DND-41 (cell line): Measurements from ENCODE around the gene AFF3.

Source experiments
- ATAC-seq: fragments of 200-7000 bp; cut with Tn5 transposase; 3 replicates; pipeline ENCODE4 v1.9.1; 2021; ENCODE audit warnings: low read depth; ENCODE audit not compliant: insufficient read depth
- DNase-seq: peaks from one replicate; pipeline ENCODE4 v3.0.0-alpha.2; 2020
- H2AFZ ChIP-seq: 2 replicates; pipeline ENCODE4 v1.6.0; 2012; ENCODE audit warnings: low read depth, low read length
- H3K27ac ChIP-seq: 2 replicates; pipeline ENCODE4 v1.5.1; 2012; ENCODE audit warnings: low read length, inconsistent platforms
- H3K27me3 ChIP-seq: fragments of 200-600 bp; sonication (generic); 2 replicates; pipeline ENCODE4 v1.6.0; 2012; ENCODE audit warnings: low read length, mild to moderate bottlenecking, inconsistent platforms; ENCODE audit not compliant: insufficient read depth, poor library complexity
- H3K36me3 ChIP-seq: 2 replicates; pipeline ENCODE4 v1.5.1; 2012; ENCODE audit warnings: low read length, inconsistent platforms; ENCODE audit not compliant: insufficient read depth
- H3K4me1 ChIP-seq: 2 replicates; pipeline ENCODE4 v1.5.1; 2012; ENCODE audit warnings: mild to moderate bottlenecking, low read length; ENCODE audit not compliant: insufficient read depth
- H3K4me2 ChIP-seq: 2 replicates; pipeline ENCODE4 v1.6.0; 2012; ENCODE audit warnings: mild to moderate bottlenecking, moderate library complexity, low read length, inconsistent platforms; ENCODE audit not compliant: insufficient read depth
- H3K4me3 ChIP-seq, 2 experiments: fragments of 200-600 bp in 1 of 2; shearing (Covaris generic) in 1 of 2; 2 replicates each; pipeline ENCODE4 v1.5.1; 2012 to 2016; ENCODE audit warnings: inconsistent platforms in 2 of 2, low read length in 2 of 2, mild to moderate bottlenecking in 2 of 2, low read depth in 1 of 2, moderate library complexity in 1 of 2
- H3K79me2 ChIP-seq: 2 replicates; pipeline ENCODE4 v1.6.0; 2012; ENCODE audit warnings: low read length, inconsistent platforms; ENCODE audit not compliant: insufficient read depth
- H3K9ac ChIP-seq: 2 replicates; pipeline ENCODE4 v1.6.0; 2012; ENCODE audit warnings: low read depth, mild to moderate bottlenecking, inconsistent platforms, low read length, moderate library complexity
- H3K9me3 ChIP-seq: 2 replicates; pipeline ENCODE4 v1.5.1; 2012; ENCODE audit warnings: low read length, moderate library complexity, mild to moderate bottlenecking, inconsistent platforms; ENCODE audit not compliant: insufficient read depth, severe bottlenecking
- H4K20me1 ChIP-seq: 2 replicates; pipeline ENCODE4 v1.6.0; 2012; ENCODE audit warnings: low read length; ENCODE audit not compliant: insufficient read depth
- EZH2 ChIP-seq: IDR thresholded peaks from 3 replicates; pipeline ENCODE4 v1.6.1; 2012; ENCODE audit warnings: borderline replicate concordance, low read depth, mild to moderate bottlenecking, moderate library complexity, low read length, inconsistent platforms; ENCODE audit not compliant: severe bottlenecking
- TF ChIP-seq, protein P1 (sequence below): IDR thresholded peaks from 2 replicates; pipeline ENCODE4 v1.5.1; 2012; ENCODE audit warnings: borderline replicate concordance, low read length, moderate library complexity, mild to moderate bottlenecking; ENCODE audit not compliant: poor library complexity, severe bottlenecking; ENCODE audit errors: extremely low read depth

Gene AFF3

DNA sequence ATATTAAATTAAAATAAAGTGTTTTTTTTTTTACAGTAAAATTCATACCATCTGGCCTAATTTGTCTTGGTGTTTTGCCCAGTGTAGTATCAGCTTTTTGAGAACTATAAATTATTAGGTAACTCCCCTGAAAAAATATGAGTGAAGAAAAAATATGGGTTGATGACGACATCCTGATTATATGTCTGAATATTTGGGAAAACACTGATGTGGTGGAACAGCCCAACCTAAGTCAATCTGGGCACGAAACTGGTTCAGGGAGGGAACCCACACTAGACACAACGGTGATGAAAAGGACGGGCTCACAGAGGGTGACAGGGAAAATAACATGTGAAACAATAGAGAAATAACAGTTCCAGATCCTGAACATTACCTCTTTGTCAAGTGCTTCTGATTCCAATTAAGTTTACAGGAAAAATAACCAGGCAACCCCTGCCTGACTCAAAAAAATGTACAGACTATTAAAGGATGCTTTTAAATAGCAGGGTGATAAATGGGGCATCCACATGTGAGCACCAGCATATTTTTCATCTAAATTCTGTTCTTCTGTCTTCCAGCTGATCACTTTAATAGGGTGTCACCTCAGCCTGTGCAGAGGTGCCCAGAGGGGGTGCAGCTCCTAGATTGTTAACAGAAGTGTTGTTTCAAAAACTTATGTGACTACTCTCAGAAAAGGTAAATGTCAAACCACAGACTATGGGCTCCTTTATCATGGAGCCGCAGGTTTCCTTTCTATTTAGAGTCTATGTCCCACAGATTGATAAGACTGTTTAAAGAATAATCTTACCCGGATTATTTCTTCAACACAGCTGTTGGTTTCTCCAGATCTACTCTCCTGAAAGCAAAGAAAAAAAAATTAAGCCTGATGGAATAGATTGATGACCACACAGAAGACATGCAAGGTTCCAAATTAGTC lies 305.4 kb downstream of the AFF3 start:
- DNase-seq: no peak
- Histone ChIP-seq H4K20me1 (no peaks in the 10 kb centered on the region; the same call in 1 of the 2 replicates), H3K27me3 (no peaks in the 10 kb centered on the region), H3K9me3 (no peaks in the 10 kb centered on the region), H3K27ac (no peak overlapping the region), H3K4me2 (no peak overlapping the region), H3K9ac (no peak overlapping the region), H2AFZ (no peak overlapping the region), H3K36me3 (peaks cover 6% of the 10 kb centered on the region; the same call in 1 of the 2 replicates), H3K4me1 (no peaks in the 10 kb centered on the region), H3K79me2 (no peaks in the 10 kb centered on the region), H3K4me3 (no peak overlapping the region)
- no peak for TF ChIP-seq EZH2
- TF ChIP-seq, protein P1, sequence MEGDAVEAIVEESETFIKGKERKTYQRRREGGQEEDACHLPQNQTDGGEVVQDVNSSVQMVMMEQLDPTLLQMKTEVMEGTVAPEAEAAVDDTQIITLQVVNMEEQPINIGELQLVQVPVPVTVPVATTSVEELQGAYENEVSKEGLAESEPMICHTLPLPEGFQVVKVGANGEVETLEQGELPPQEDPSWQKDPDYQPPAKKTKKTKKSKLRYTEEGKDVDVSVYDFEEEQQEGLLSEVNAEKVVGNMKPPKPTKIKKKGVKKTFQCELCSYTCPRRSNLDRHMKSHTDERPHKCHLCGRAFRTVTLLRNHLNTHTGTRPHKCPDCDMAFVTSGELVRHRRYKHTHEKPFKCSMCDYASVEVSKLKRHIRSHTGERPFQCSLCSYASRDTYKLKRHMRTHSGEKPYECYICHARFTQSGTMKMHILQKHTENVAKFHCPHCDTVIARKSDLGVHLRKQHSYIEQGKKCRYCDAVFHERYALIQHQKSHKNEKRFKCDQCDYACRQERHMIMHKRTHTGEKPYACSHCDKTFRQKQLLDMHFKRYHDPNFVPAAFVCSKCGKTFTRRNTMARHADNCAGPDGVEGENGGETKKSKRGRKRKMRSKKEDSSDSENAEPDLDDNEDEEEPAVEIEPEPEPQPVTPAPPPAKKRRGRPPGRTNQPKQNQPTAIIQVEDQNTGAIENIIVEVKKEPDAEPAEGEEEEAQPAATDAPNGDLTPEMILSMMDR: no peak
- no peak for ATAC-seq

DNA sequence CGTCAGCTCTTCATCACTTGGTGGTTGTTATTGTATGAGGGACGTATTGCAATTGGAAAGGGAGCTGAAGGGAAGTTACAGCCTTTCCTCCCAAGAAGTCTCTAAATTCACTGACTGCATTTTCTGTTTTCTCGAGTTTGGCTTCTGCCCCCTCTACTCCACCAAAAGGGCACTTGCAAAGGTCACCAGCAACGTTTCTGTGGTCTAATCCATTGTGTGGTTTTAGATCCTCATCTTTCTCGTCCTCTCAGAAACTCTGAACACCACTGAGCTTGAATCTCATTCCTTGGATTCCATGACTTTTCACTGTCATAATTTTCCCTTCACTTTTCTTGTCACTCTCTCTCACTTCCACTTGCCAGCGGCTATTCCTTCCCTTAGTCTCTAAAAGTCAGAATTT lies 308.0 kb downstream of the AFF3 start:
- no peak overlapping the region for H3K27ac ChIP-seq
- ATAC-seq: no peak
- H3K9me3 ChIP-seq: no peaks in the 10 kb centered on the region
- TF ChIP-seq, protein P1: no peak
- no peak for TF ChIP-seq EZH2
- no peak overlapping the region for H3K9ac ChIP-seq
- no peak for DNase-seq
- H3K4me1 ChIP-seq: no peaks in the 10 kb centered on the region
- no peak overlapping the region for H2AFZ ChIP-seq
- H3K27me3 ChIP-seq: no peaks in the 10 kb centered on the region
- H3K4me2 ChIP-seq: no peak overlapping the region
- no peaks in the 10 kb centered on the region for H3K79me2 ChIP-seq
- no peaks in the 10 kb centered on the region; the same call in 1 of the 2 replicates for H4K20me1 ChIP-seq
- H3K36me3 ChIP-seq: peaks cover 6% of the 10 kb centered on the region; the same call in 1 of the 2 replicates
- H3K4me3 ChIP-seq: no peak overlapping the region

DNA sequence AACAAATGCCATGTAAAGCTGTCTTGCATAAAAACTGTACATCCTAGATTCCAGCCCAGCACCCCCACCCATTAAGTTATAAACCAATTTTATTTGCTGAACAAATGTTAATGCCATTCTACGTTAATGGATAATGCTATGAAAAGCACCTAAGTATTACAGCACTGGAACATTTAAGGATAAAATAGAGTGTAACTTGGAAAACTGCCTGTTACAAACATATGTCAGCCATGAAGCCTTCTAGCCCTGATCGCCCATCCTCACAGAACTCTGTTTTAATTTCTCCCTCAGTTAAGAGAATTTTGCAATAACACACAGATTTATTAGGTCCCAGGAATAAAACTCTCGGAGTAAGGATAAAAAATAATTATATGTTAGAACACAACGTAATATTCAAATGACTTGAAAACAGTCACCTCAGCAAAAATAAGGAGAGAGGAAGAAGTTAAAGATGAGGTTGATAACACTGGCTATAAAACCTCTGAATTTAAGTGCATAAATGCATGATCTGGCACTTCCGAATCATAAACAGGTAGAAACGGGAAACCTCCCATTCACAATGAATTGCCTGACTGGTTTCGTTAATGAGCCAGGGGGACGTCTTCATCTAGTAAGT lies 308.7 kb downstream of the AFF3 start:
- no peaks in the 10 kb centered on the region; the same call in 1 of the 2 replicates for H4K20me1 ChIP-seq
- DNase-seq (no peak), ATAC-seq (no peak)
- peaks cover 6% of the 10 kb centered on the region; the same call in 1 of the 2 replicates for H3K36me3 ChIP-seq
- H3K4me3 ChIP-seq: no peak overlapping the region
- no peak overlapping the region for H3K4me2 ChIP-seq
- no peak overlapping the region for H2AFZ ChIP-seq
- no peaks in the 10 kb centered on the region for H3K79me2 ChIP-seq
- H3K9me3 ChIP-seq: no peaks in the 10 kb centered on the region
- H3K4me1 ChIP-seq: no peaks in the 10 kb centered on the region
- H3K27me3 ChIP-seq: no peaks in the 10 kb centered on the region
- H3K27ac ChIP-seq: no peak overlapping the region
- H3K9ac ChIP-seq: no peak overlapping the region
- TF ChIP-seq EZH2: no peak
- TF ChIP-seq, protein P1: no peak
